CD4-positive, alpha-beta T cell treated with Interleukin-15 for 4 hours (primary cell): Measurements from ENCODE around the gene UNC13D.
A peak's percentile ranks its signal among the peaks of the same experiment; 100 is the strongest.
"Not testable (repeated sequence)": the region's sequence is repeated elsewhere in the genome, so short reads cannot be mapped to it uniquely, and the experiment has no call there.

ENCODE experiments used
- DNase-seq: peaks from one replicate; pipeline ENCODE4 v3.0.0-alpha.2; 2020; ENCODE audit warnings: low spot score

Gene UNC13D

DNA sequence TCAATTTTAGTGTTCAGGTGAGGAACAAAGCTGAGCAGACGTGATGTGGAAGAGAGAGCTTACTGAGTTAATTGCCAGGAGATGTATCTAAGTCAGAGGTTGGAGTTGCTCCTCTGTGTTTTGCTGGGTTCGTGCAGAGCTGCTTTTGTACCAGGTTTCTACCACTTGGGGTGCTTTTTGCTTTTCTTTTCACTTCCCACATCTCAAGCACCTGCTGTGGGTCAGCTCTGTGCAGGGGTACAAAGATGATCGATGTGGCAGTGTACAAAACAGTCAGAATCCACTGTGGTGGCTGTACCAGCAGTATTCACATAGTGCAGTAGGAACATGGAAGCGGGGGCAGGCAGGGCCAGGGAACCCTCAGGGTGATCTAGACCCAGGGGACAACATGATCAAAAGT is 44.8 kb downstream of the UNC13D start:
- DNase-seq: no peak

DNA sequence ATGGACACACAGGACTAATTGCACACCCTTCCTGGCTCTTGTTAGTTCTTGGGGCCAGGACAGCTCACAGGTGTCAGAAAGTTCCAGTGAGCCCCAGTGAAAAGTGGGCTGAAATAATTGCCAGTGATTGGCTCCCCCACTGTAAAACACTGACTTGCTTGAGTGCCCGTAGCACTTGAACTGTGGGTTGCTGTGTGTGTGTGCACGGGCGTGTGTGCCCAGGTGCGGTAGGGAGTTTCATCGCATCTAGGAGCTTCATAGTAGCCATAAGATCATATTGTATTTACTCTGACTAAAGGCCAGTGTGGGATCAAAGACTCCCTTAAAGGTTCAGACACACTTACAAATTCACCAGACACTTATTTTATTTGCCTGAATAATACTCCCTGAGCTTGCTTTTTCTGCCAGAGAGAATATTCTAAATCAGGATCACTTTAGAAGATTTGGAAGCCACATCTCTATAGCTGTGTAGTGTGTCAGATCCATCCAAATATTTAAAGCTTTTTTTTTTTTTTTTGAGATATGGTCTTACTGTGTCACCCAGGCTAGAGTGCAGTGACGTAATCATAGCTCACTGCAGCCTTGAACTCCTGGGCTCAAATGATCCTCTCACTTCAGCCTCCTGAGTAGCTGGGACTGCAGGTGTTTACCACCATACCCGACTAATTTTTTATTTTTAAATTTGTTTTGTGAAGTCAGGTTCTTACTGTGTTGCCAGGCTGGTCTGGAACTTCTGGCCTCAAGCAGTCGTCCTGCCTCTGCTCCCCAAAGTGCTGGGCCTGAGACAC is 48.2 kb downstream of the UNC13D start:
- no peak for DNase-seq

DNA sequence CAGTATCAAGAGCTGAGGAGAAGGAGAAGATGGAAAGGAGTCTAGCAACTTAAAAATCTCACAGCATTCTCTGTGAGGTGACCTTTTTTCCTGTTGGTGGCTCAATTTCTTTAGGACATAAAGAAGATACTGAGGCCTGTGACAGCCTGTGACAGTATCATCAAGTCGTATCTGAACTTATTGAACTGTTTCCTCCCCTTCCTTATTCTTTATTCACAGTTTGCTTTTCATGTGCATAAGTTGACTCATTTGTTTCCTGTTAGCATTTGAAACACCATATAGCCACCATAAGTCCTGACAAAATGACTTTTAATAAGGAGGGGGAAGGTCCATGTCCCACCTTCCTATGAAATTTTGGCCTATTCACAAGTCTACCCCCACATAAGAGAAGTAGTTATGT is 50.7 kb downstream of the UNC13D start:
- DNase-seq: no peak

DNA sequence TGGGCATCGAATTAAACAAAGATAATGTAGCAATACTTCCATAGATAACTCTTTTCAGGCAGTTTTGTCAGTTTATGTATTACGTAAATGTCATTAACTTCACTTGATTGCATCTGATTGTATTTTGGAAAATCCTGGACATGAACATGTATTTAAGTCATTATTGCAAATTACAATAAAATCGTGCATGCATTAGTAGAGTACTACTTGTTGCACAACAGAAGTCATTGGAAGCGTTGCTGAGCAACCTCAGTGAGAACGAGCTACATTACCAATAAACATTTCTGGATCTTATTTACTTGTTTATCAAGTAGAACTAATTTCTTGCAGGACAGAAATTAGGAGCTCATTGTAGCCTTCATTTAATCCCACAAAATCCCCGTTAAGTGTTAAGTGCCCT is 53.0 kb downstream of the UNC13D start:
- no peak for DNase-seq

GRCh38 chr17:75785016-75785890 is 59.0 kb downstream of the UNC13D start:
- peak; percentile 92 for DNase-seq

- peak; percentile 98 for DNase-seq
Measured at GRCh38 chr17:75784473-75785015, 59.7 kb downstream of the UNC13D start, which contains the start of gene UNK. Gene UNK, plus strand, starts transcription at chr17:75784806. Its CDS starts 75 bp downstream, at chr17:75784881.

- DNase-seq: no peak
Measured at GRCh38 chr17:75783803-75784472, 60.3 kb downstream of the UNC13D start.

DNA sequence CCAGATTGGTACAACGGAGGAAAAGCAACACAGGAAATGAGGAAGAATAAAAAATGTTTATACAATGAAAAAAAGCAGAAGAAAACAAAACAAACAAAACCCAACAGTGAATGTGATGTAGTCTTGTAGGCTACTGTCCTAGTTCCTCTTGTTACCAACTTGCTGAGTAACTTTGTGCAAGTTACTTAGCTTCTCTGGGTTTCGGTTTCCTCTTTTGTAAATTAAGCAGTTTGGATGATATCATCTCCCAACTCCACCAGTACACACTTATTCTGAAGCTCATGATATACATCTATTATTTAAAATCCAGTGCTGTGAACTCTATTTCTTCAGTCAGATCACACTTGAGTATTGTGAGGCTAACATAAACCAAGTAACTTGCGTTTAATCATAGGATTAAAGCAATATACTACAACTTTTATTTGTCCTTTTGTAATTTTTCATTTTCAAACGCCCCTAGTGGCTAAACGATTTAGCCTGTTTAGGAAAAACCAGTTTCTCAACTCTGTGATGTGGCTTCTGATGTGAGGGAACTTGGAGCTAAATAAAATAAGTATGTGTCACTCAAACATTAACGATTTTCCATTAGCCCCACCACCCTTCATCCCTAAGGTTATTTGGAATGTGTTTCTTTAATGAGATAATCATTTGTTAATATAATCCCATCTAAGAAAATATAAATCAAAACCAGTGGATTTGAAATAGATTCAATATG is 61.0 kb downstream of the UNC13D start:
- DNase-seq: peak; percentile 71

DNA sequence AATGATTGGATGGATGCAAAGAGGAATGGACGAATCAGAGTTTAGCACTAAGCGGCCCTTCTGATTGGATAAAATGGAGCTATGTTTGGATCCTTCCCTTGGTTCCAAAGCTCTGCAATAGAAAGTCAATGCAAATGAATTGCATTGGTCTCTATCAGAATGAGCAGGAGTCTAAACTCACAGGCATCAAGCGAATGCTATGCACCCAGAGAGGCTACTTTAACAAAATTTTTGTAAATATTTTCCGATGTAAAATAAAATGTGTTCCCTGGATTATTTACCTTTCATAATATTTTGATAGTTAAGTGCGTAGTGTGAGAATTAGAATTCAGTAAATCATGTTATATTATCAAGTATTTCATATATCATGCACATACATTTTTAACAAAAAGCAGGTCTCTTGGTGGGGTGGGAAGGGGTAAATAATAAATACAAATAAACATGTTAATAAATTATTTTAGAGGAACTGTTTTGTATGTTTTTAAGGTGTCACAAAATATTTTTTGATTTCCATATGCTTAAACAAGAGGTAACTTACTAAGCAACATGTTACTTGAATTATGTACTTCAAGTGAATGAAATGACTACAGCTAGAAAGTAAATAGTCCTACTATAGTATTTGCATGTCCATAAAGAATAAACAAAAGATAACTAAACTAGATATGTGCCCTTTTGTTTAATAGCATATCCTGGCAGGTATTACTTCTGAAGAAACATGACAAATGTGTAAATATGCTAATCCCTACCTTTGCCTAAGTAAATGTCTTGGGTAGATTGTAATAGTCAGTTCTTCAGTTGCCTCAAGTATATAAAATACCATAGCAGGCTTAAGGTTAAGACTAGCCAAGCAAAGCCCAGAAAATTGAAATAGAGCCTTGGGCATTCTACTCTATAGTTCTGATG is 64.0 kb downstream of the UNC13D start:
- DNase-seq: no peak

DNA sequence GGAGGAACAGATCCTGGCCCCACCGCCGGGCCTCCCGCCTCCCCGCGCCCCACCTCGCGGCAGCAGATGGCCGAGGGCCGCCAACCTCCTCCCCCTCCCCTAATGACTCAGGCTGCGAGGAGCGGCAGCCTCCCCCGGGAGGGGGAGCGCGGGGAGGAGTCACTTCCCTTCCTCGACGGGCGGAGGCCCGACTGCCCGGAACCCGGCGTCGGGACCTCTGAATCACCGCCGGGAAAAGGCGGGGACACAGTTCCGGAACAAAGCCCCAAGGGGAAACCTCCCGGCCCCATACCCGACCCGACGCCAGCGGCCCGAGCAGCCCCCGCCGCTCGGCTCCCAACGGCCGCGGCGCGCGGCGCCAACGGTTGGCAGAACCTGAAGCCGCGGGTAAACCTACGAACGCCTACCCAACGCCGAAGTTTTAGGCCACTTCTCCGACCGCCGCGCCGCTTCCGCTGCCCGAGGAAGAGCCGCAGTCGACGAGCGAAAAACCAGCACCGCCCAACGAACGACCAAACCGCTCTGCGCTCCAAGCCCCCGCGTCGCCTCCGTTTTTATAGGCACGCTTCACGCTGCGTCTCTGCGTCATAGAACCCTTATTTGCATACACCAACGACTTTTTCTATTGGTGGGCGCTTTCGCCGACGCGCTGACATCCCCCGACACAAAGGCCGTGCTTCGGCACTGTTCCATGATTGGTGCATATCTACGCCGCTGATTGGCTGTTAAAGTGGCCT is 64.8 kb downstream of the UNC13D start:
- DNase-seq: peak; percentile 98

DNA sequence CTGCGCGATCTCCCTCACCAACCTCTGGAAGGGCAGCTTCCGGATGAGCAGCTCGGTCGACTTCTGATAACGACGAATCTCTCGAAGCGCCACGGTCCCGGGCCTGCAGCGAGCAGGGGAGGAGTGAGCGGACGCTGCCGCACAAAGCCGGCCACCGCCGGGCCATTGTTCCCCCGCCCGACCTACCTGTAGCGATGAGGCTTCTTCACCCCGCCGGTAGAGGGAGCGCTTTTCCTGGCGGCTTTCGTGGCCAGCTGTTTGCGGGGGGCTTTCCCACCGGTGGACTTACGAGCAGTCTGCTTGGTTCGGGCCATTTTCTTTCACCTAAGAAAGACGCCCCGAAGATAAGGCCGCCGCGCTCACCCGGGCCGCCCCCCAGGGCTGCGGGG is 65.3 kb downstream of the UNC13D start:
- DNase-seq: no peak

- DNase-seq: not testable (repeated sequence)
Measured at GRCh38 chr17:75778066-75778860, 65.9 kb downstream of the UNC13D start.

DNA sequence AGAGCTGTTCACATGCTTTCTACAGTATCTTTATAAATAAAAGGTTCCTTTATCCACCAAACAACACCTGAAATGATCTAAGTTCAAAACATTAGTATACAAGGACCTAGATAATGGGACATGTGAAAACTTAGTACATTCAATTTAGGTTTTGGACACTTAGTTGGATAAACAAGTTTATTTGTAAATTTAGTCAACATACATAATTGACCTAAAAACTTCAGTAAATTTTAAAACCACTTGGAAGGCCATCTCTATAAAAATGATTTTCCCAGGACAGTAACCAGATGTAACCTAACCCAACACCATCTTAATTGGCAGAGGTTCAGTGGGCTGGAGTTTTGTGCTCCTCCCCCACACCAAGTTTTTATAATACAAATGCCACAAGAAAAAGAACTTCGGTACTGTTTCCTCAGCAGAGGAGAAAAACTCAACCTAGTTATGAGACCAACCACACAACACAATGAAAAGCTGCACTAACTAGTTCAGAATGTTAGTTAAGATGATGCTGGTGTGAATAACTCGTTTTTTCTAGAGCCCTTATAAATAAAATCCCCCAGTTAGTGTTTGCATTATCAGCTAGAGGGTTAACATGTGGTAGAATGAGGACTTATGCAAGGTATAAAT is 66.8 kb downstream of the UNC13D start:
- no peak for DNase-seq
